Pancreas (tissue), 10 donors: ENCODE measurements around the gene KAZN. TPM values are rescaled to one million over a fixed set of nuclear protein-coding genes. Genes with fewer than 3 reads are reported as not detected.

Experiments used
- ATAC-seq, 4 donors: fragments of 200-7000 bp; cut with Tn5 transposase; one replicate each; pipeline versions ENCODE4 v1.8.0 to v1.9.1; 2020; ENCODE audit warnings: mild to moderate bottlenecking in 4 of 4, moderate library complexity in 4 of 4
- DNase-seq, 6 donors: peaks; one replicate each; pipeline ENCODE4 v3.0.0-alpha.2; 2020
- FAIRE-seq: peaks from 2 replicates; lab custom pipeline; 2012; peaks lifted over from hg19 to GRCh38; lab: Jason Lieb, UNC
- H3K27ac ChIP-seq, 4 donors: fragments of 200-600 bp; sonication (generic); 1 replicate in 3 of 4; 2 replicates in 1 of 4; pipeline versions ENCODE4 v1.5.0 to v1.8.0; 2020
- H3K27me3 ChIP-seq, 4 donors: fragments of 200-600 bp; one replicate each; pipeline ENCODE4 v1.8.0; 2021
- H3K36me3 ChIP-seq, 3 donors: fragments of 200-600 bp; sonication (generic) in 1 of 3; one replicate each; pipeline versions ENCODE4 v1.5.0 to v1.8.0; 2020 to 2021
- H3K4me1 ChIP-seq, 3 donors: fragments of 200-600 bp; one replicate each; pipeline ENCODE4 v1.8.0; 2021
- H3K4me3 ChIP-seq, 4 donors: fragments of 200-600 bp; sonication (generic) in 2 of 4; one replicate each; pipeline versions ENCODE4 v1.5.0 to v1.8.0; 2020 to 2021
- H3K9me3 ChIP-seq, 4 donors: fragments of 200-600 bp; one replicate each; pipeline ENCODE4 v1.8.0; 2021
- CTCF ChIP-seq, 4 donors: fragments of 200-600 bp; sonication (generic) in 3 of 4; IDR thresholded peaks; one replicate each; pipeline versions ENCODE4 v1.5.0 to v1.8.0; 2021; ENCODE audit warnings: antibody characterized with exemption in 4 of 4
- WGBS, 2 donors: extraction: QIAGEN DNeasy Blood & Tissue Kit; methylation state at CpG; one replicate each; pipeline ENCODE4 v1.1.7; 2013; 5-methylcytosine and 5-hydroxymethylcytosine counted together
- intact Hi-C, 3 donors: fragments of 100-400 bp; cut with DNase I; formaldehyde crosslinking; loops; one replicate each; pipeline versions ENCODE4 v1.11.1 to v1.14.2; 2022
- polyA plus RNA-seq, 2 donors: library from polyadenylated mRNA; stranded (reverse); fragments of 200-250 nt; gene quantifications; one replicate each; pipeline ENCODE4 v1.2.3, GENCODE V29; 2013
- total RNA-seq, 6 donors: library from RNA; stranded (reverse); fragmentation: NEBNext Ultra II Directional in 4 of 6; extraction: Animal tissue kit (Norgen Biotek cat#: 25700) in 4 of 6; gene quantifications; one replicate each; pipeline versions ENCODE4 v1.2.1 to v1.2.4, GENCODE V29; 2021 to 2023
- donor health status: healthy with polysubstance abuse.
- donor health status: DM: no; HTN: no; CAD: no; lungs with moderate emphysema.
- donor health status: DM: no; HTN: no; CAD: no.
- donor health status: control.
- donor health status: control.
- donor health status: Bipolar disorder and iron deficiency.
- donor health status: DM: yes; HTN: yes; CAD: no.
- donor health status: DM: no; HTN: no; CAD: no.
- donor health status: DM: no; HTN: no; CAD: no.
- donor health status: DM: yes; HTN: yes; CAD: no.

Gene KAZN
- total and polyA plus RNA-seq, 8 donors, result 2.4 to 6.0 (median 4.1) TPM

DNA sequence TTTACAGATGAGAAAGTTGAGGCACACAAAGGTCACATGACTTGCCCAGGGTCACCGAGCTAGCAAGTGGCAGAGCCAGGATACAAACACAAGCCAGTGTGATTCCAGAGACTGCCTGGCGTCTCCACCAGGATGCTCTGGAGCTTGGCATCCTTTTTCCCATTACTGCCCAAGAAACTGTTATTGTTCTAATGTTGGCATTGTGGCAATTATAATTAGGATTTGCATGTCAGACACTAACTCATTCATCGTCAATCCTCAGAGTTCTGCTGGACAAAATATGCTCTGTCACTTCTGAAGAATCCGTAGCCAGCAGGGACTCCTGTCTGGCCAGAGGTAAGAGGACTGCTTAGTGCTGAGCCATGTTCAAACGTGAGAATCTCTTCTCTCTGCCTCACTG, 8.8 kb downstream of the KAZN start:
- ATAC-seq, result no peak
- FAIRE-seq, result no peak
- Histone ChIP-seq H3K4me1 (no peaks in the 10 kb centered on the region), H3K27ac (no peak overlapping the region), H3K9me3 (no peaks in the 10 kb centered on the region), H3K27me3 (no peaks in the 10 kb centered on the region), H3K4me3 (no peak overlapping the region), H3K36me3 (no peaks in the 10 kb centered on the region)
- DNase-seq, result no peak
- intact Hi-C loops, result no loop called here
- 59 to 67% methylated on average over 5 of the region's 5 CpGs for WGBS, 2 donors
- TF ChIP-seq CTCF (IDR thresholded peaks at IDR 0.05), result no peak

DNA sequence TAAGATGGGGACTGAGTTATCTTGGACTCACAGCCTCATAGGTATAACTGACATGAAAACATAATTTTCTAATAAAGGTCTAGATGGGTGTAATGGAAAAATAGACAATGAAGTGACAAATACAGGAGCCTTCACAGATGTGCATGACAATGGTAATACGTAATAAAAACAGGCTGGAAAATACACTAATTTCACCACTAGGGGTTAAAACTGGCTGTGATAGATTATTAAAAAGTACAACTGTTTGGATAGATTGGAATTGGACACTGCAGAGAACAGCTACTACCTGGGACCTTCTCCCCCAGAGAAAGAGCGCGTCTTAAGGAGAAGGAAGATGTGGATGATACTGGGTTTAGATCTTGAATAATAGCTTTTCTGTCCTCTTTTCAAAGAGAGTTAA, 9.8 kb downstream of the KAZN start:
- intact Hi-C loops, result no loop called here
- H3K27me3 ChIP-seq, result no peaks in the 10 kb centered on the region
- ATAC-seq (no peak), DNase-seq (no peak), FAIRE-seq (no peak)
- H3K4me1 ChIP-seq, result no peaks in the 10 kb centered on the region
- no peaks in the 10 kb centered on the region for H3K9me3 ChIP-seq
- 92 to 94% methylated on average over 3 of the region's 3 CpGs for WGBS, 2 donors
- H3K27ac ChIP-seq, result no peak overlapping the region
- no peak overlapping the region for H3K4me3 ChIP-seq
- TF ChIP-seq CTCF (IDR thresholded peaks at IDR 0.05), result no peak
- no peaks in the 10 kb centered on the region for H3K36me3 ChIP-seq

DNA sequence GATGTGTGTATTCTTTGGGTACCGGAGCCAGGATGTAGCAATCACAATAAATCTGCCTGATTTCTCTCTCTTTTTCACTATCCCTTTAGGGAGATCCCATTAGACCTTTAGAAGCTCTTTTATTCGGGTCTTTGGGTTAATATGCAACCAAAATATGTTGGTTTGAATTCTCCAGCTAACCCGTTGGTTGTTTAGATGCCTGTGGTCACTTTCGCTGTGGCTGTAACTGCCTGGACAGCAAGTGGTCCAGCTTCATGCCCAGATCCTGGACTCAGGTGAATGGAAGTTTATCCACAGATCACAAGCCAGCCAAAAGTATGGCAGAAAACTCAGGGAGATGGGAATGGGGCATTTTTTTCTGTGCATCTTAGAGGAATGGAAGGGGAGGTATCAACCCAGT, 12.3 kb downstream of the KAZN start:
- Histone ChIP-seq H3K9me3 (no peaks in the 10 kb centered on the region), H3K4me1 (no peaks in the 10 kb centered on the region), H3K36me3 (no peaks in the 10 kb centered on the region), H3K27ac (no peak overlapping the region), H3K4me3 (no peak overlapping the region), H3K27me3 (no peaks in the 10 kb centered on the region)
- intact Hi-C loops, result no loop called here
- whole genome bisulfite sequencing, 2 donors, result 49 to 58% methylated on average over 4 of the region's 4 CpGs
- DNase-seq (no peak), ATAC-seq (no peak), FAIRE-seq (no peak)
- no peak for TF ChIP-seq CTCF (IDR thresholded peaks at IDR 0.05)

DNA sequence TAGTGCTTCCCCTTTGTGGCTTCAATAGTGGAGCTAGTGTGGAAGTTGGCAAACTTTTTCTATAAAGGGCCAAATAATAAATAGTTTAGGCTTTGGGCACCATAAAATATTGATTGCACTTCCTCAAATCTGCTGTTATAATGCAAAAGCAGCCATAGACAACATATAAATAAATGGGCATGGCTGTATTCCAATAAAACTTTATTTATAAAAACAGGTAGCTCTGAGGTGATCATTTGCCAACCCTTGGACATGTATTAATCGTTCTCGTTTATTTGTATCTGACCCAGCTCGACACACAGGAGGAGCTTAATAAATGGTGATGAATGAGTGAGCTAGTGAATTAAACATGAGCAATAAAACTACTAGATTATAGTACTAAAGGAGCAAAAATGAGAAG, 13.3 kb downstream of the KAZN start:
- Histone ChIP-seq H3K27me3 (no peaks in the 10 kb centered on the region), H3K9me3 (no peaks in the 10 kb centered on the region), H3K4me3 (no peak overlapping the region), H3K36me3 (no peaks in the 10 kb centered on the region), H3K27ac (no peak overlapping the region), H3K4me1 (no peaks in the 10 kb centered on the region)
- TF ChIP-seq CTCF (IDR thresholded peaks at IDR 0.05), result no peak
- WGBS, 2 donors, result 72 to 82% methylated on average over 3 of the region's 3 CpGs
- no peak for FAIRE-seq
- intact Hi-C loops, result no loop called here
- no peak for DNase-seq
- no peak for ATAC-seq

- TF ChIP-seq CTCF (IDR thresholded peaks at IDR 0.05), result no peak
- Histone ChIP-seq H3K27ac (no peak overlapping the region), H3K4me1 (no peaks in the 10 kb centered on the region), H3K27me3 (no peaks in the 10 kb centered on the region), H3K4me3 (no peak overlapping the region), H3K36me3 (no peaks in the 10 kb centered on the region), H3K9me3 (no peaks in the 10 kb centered on the region)
- ATAC-seq, result no peak
- DNase-seq, result no peak
- FAIRE-seq, result no peak
- WGBS, 2 donors, result 80 to 92% methylated on average over 5 of the region's 5 CpGs
- intact Hi-C loops, result no loop called here
Measured at GRCh38 chr1:14612256-14612655, 13.8 kb downstream of the KAZN start.
